HG02798 (cell line): ENCODE data around the gene MYOF.
A peak's percentile ranks its signal among the peaks of the same experiment; 100 is the strongest.

Experiments
- ATAC-seq: cut with Tn5 transposase; IDR thresholded peaks from one replicate; pipeline ENCODE4 v1.9.1; 2021; ENCODE audit warnings: mild to moderate bottlenecking; ENCODE audit not compliant: unreplicated experiment, poor library complexity

Gene MYOF

GRCh38 chr10:93274419-93274818, 207.7 kb downstream of the MYOF start:
- no peak for ATAC-seq

- no peak for ATAC-seq
Observed at GRCh38 chr10:93272884-93273675, 209.1 kb downstream of the MYOF start.

GRCh38 chr10:93271347-93271746, 210.8 kb downstream of the MYOF start:
- ATAC-seq, result no peak

GRCh38 chr10:93269281-93269680, 212.9 kb downstream of the MYOF start:
- ATAC-seq, result no peak

GRCh38 chr10:93268021-93268420, 214.1 kb downstream of the MYOF start:
- no peak for ATAC-seq

GRCh38 chr10:93267521-93267920, 214.6 kb downstream of the MYOF start:
- ATAC-seq, result peak; percentile 98

- ATAC-seq, result no peak
Observed at GRCh38 chr10:93266858-93267257, 215.3 kb downstream of the MYOF start.

GRCh38 chr10:93261961-93262610, 220.0 kb downstream of the MYOF start:
- no peak for ATAC-seq

GRCh38 chr10:93261089-93261488, 221.0 kb downstream of the MYOF start:
- ATAC-seq, result no peak

GRCh38 chr10:93259126-93259525, 223.0 kb downstream of the MYOF start:
- ATAC-seq, result no peak
